ENCODE data around the gene KIF13A.

Gene KIF13A

GRCh38 chr6:17987447-17987696, at the start of gene KIF13A:
Gene KIF13A, minus strand, starts transcription at chr6:17987635. Its CDS starts 172 bp downstream, at chr6:17987463.
- Histone ChIP-seq H3K4me1 (ENCODE audit: control insufficient read depth, insufficient read depth, low read length) (peaks cover 1% of the 10 kb centered on the region; the same call in 1 of the 2 replicates), H3K36me3 (ENCODE audit: control insufficient read depth, insufficient read depth, low read length) (no peaks in the 10 kb centered on the region; the same call in 1 of the 2 replicates)
- no peak for DNase-seq (ENCODE audit: low read depth, low spot score)

DNA sequence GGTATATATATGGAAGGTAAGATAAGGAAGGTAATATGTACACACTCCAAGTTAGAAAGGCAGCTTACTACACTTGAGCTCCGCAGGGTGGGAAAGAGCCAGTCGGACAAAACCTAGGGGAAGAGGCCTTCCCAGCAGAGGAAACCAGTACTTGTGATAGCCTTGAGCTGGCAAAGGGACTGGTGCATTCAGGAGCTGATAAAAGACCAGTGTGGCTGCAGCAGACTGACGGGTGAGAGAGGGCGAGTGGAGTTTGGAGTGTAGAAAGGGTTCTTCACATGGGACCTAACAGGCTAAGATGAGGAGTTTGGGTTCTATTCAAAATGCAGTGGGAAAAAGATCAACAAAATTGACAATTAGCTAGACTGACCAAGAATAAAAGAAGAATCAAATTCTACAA, 49.3 kb upstream of the KIF13A start:
- Histone ChIP-seq H3K9me3 (ENCODE audit: control insufficient read depth, insufficient read depth, low read length) (no peaks in the 10 kb centered on the region), H3K27me3 (ENCODE audit: control insufficient read depth, insufficient read depth, low read length) (no peaks in the 10 kb centered on the region), H3K4me3 (ENCODE audit: low read length) (no peak overlapping the region), H3K36me3 (ENCODE audit: control insufficient read depth, insufficient read depth, low read length) (no peaks in the 10 kb centered on the region), H3K4me1 (ENCODE audit: control insufficient read depth, insufficient read depth, low read length) (no peaks in the 10 kb centered on the region), H3K27ac (ENCODE audit: low read length) (no peak overlapping the region)
- DNase-seq (ENCODE audit: low read depth, low spot score): no peak
- WGBS (ENCODE audit: insufficient coverage, insufficient read length): no CpG with 5 or more reads among the region's 4 CpGs

More at GRCh38 chr6:17987447-17987696, at the start of gene KIF13A:
- WGBS (ENCODE audit: insufficient coverage, insufficient read length): no CpG with 5 or more reads among the region's 54 CpGs
- H3K27ac ChIP-seq (ENCODE audit: low read length): no peak within 1 kb of the TSS
- H3K27me3 ChIP-seq (ENCODE audit: control insufficient read depth, insufficient read depth, low read length): no peaks in the 10 kb centered on the region
- H3K4me3 ChIP-seq (ENCODE audit: low read length): peak within 1 kb of the TSS; percentile 73
- no peaks in the 10 kb centered on the region for H3K9me3 ChIP-seq (ENCODE audit: control insufficient read depth, insufficient read depth, low read length)

DNA sequence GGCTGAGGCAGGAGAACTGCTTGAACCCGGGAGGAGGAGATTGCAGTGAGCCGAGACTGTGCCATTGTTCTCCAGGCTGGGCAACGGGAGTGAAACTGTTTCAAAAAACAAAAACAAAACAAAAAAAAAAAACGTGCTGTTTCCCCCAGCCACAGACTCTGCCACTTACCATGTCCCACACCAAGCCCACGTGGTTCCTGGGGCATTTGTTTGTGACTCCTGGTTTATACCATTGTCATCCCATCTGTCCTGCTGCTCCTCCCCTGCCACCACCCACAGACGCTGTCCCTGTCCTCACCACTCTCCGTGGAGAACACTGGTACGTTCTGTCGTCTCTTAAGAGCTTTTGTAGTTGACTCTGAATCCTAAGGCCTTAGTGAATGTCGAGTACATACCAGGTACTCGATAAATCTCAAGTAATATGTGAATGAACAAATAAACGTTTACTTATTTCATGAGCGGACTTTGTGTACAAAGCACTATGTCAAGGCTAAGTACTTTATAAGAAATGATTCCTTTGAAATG, 48.0 kb upstream of the KIF13A start:
- H3K36me3 ChIP-seq (ENCODE audit: control insufficient read depth, insufficient read depth, low read length): no peaks in the 10 kb centered on the region
- no peaks in the 10 kb centered on the region for H3K9me3 ChIP-seq (ENCODE audit: control insufficient read depth, insufficient read depth, low read length)
- DNase-seq (ENCODE audit: low read depth, low spot score): no peak
- no peak overlapping the region for H3K27ac ChIP-seq (ENCODE audit: low read length)
- no peaks in the 10 kb centered on the region for H3K4me1 ChIP-seq (ENCODE audit: control insufficient read depth, insufficient read depth, low read length)
- H3K27me3 ChIP-seq (ENCODE audit: control insufficient read depth, insufficient read depth, low read length): no peaks in the 10 kb centered on the region
- H3K4me3 ChIP-seq (ENCODE audit: low read length): no peak overlapping the region
- WGBS (ENCODE audit: insufficient coverage, insufficient read length): no CpG with 5 or more reads among the region's 13 CpGs

GRCh38 chr6:18034798-18035202, 47.4 kb upstream of the KIF13A start:
- Histone ChIP-seq H3K4me1 (ENCODE audit: control insufficient read depth, insufficient read depth, low read length) (no peaks in the 10 kb centered on the region), H3K27ac (ENCODE audit: low read length) (no peak overlapping the region), H3K36me3 (ENCODE audit: control insufficient read depth, insufficient read depth, low read length) (no peaks in the 10 kb centered on the region), H3K4me3 (ENCODE audit: low read length) (no peak overlapping the region), H3K9me3 (ENCODE audit: control insufficient read depth, insufficient read depth, low read length) (no peaks in the 10 kb centered on the region), H3K27me3 (ENCODE audit: control insufficient read depth, insufficient read depth, low read length) (no peaks in the 10 kb centered on the region)
- no peak for DNase-seq (ENCODE audit: low read depth, low spot score)
- WGBS (ENCODE audit: insufficient coverage, insufficient read length): no CpG with 5 or more reads among the region's 6 CpGs

DNA sequence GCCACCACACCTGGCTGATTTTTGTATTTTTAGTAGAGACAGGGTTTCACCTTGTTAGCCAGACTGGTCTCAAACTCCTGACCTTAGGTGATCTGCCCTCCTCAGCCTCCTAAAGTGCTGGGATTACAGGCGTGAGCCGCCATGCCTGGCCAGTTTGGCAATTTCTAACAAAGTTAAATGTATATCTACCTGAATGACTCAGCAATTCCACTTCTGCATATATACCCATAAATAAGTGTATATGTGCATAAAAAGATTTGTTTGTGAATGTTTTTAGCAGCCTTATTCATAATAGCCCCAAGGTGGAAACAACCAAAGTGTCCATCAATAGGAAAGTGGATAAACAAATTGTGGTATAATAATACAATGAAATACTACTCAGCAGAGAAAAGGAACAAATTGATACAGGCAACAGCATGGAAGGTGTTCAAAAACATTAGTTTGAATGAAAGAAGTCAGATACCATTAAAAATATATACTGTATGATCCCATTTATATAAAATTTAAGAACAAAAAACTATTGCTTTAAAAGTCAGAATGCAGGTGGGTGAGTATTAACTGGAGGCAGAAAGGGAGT, 44.3 kb upstream of the KIF13A start:
- Histone ChIP-seq H3K27me3 (ENCODE audit: control insufficient read depth, insufficient read depth, low read length) (no peaks in the 10 kb centered on the region), H3K4me1 (ENCODE audit: control insufficient read depth, insufficient read depth, low read length) (no peaks in the 10 kb centered on the region), H3K4me3 (ENCODE audit: low read length) (no peak overlapping the region), H3K27ac (ENCODE audit: low read length) (no peak overlapping the region), H3K36me3 (ENCODE audit: control insufficient read depth, insufficient read depth, low read length) (no peaks in the 10 kb centered on the region), H3K9me3 (ENCODE audit: control insufficient read depth, insufficient read depth, low read length) (no peaks in the 10 kb centered on the region)
- no peak for DNase-seq (ENCODE audit: low read depth, low spot score)
- WGBS (ENCODE audit: insufficient coverage, insufficient read length): no CpG with 5 or more reads among the region's 2 CpGs

GRCh38 chr6:18031189-18031588, 43.8 kb upstream of the KIF13A start:
- H3K9me3 ChIP-seq (ENCODE audit: control insufficient read depth, insufficient read depth, low read length): no peaks in the 10 kb centered on the region
- no peaks in the 10 kb centered on the region for H3K36me3 ChIP-seq (ENCODE audit: control insufficient read depth, insufficient read depth, low read length)
- WGBS (ENCODE audit: insufficient coverage, insufficient read length): no CpG with 5 or more reads among the region's 2 CpGs
- H3K27me3 ChIP-seq (ENCODE audit: control insufficient read depth, insufficient read depth, low read length): no peaks in the 10 kb centered on the region
- H3K4me1 ChIP-seq (ENCODE audit: control insufficient read depth, insufficient read depth, low read length): no peaks in the 10 kb centered on the region
- DNase-seq (ENCODE audit: low read depth, low spot score): no peak
- H3K4me3 ChIP-seq (ENCODE audit: low read length): no peak overlapping the region
- no peak overlapping the region for H3K27ac ChIP-seq (ENCODE audit: low read length)

GRCh38 chr6:18028332-18028731, 40.9 kb upstream of the KIF13A start:
- no CpG with 5 or more reads among the region's 2 CpGs for whole genome bisulfite sequencing (ENCODE audit: insufficient coverage, insufficient read length)
- Histone ChIP-seq H3K4me1 (ENCODE audit: control insufficient read depth, insufficient read depth, low read length) (peaks cover 2% of the 10 kb centered on the region; the same call in 1 of the 2 replicates), H3K9me3 (ENCODE audit: control insufficient read depth, insufficient read depth, low read length) (no peaks in the 10 kb centered on the region), H3K4me3 (ENCODE audit: low read length) (no peak overlapping the region), H3K36me3 (ENCODE audit: control insufficient read depth, insufficient read depth, low read length) (no peaks in the 10 kb centered on the region), H3K27ac (ENCODE audit: low read length) (no peak overlapping the region), H3K27me3 (ENCODE audit: control insufficient read depth, insufficient read depth, low read length) (no peaks in the 10 kb centered on the region)
- no peak for DNase-seq (ENCODE audit: low read depth, low spot score)

- Histone ChIP-seq H3K4me3 (ENCODE audit: low read length) (no peak overlapping the region), H3K4me1 (ENCODE audit: control insufficient read depth, insufficient read depth, low read length) (peaks cover 5% of the 10 kb centered on the region; the same call in 1 of the 2 replicates), H3K27me3 (ENCODE audit: control insufficient read depth, insufficient read depth, low read length) (no peaks in the 10 kb centered on the region), H3K27ac (ENCODE audit: low read length) (no peak overlapping the region), H3K36me3 (ENCODE audit: control insufficient read depth, insufficient read depth, low read length) (no peaks in the 10 kb centered on the region), H3K9me3 (ENCODE audit: control insufficient read depth, insufficient read depth, low read length) (no peaks in the 10 kb centered on the region)
- WGBS (ENCODE audit: insufficient coverage, insufficient read length): no CpG with 5 or more reads among the region's 6 CpGs
- DNase-seq (ENCODE audit: low read depth, low spot score): no peak
These were observed 38.2 kb upstream of the KIF13A start for GRCh38 chr6:18025596-18025995.

GRCh38 chr6:18024876-18025275, 37.4 kb upstream of the KIF13A start:
- Histone ChIP-seq H3K27me3 (ENCODE audit: control insufficient read depth, insufficient read depth, low read length) (no peaks in the 10 kb centered on the region), H3K27ac (ENCODE audit: low read length) (no peak overlapping the region), H3K4me3 (ENCODE audit: low read length) (no peak overlapping the region), H3K4me1 (ENCODE audit: control insufficient read depth, insufficient read depth, low read length) (peaks cover 5% of the 10 kb centered on the region; the same call in 1 of the 2 replicates), H3K36me3 (ENCODE audit: control insufficient read depth, insufficient read depth, low read length) (no peaks in the 10 kb centered on the region), H3K9me3 (ENCODE audit: control insufficient read depth, insufficient read depth, low read length) (no peaks in the 10 kb centered on the region)
- no peak for DNase-seq (ENCODE audit: low read depth, low spot score)
- no CpG with 5 or more reads among the region's 5 CpGs for WGBS (ENCODE audit: insufficient coverage, insufficient read length)

DNA sequence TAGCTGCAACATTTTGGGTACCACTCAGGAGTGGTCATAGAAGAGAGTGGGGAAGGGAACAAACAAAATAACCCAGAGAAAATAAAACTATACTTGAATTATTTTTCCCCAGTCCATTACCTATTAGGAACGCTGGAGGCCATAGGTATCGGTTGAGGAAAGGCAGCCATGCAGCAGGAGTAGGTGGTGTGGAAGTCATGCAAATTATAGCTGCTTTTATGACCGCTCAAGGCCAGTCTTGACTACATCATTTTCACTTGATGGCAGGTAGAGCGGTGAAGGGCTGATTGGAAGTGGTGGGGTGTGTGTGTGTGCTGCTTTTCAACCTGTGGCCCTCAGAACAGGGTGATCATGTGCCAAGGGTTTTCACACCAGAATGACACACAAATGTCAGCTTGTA, 36.5 kb upstream of the KIF13A start:
- no peak overlapping the region for H3K27ac ChIP-seq (ENCODE audit: low read length)
- no peak overlapping the region for H3K4me3 ChIP-seq (ENCODE audit: low read length)
- H3K9me3 ChIP-seq (ENCODE audit: control insufficient read depth, insufficient read depth, low read length): no peaks in the 10 kb centered on the region
- H3K27me3 ChIP-seq (ENCODE audit: control insufficient read depth, insufficient read depth, low read length): no peaks in the 10 kb centered on the region
- no CpG with 5 or more reads among the region's 4 CpGs for WGBS (ENCODE audit: insufficient coverage, insufficient read length)
- no peak for DNase-seq (ENCODE audit: low read depth, low spot score)
- no peaks in the 10 kb centered on the region for H3K36me3 ChIP-seq (ENCODE audit: control insufficient read depth, insufficient read depth, low read length)
- H3K4me1 ChIP-seq (ENCODE audit: control insufficient read depth, insufficient read depth, low read length): peaks cover 5% of the 10 kb centered on the region; the same call in 1 of the 2 replicates

Measured in iPS DF 6.9 (cell line).